ENCODE data around the gene CLUH.

- TF ChIP-seq EZH2 (IDR thresholded peaks at IDR 0.05; ENCODE audit: borderline replicate concordance, low read depth, low read length, severe bottlenecking) (no peak), CTCF (IDR thresholded peaks at IDR 0.05; ENCODE audit: extremely low read depth in 1 of 2, insufficient read depth in 1 of 2, low read depth in 1 of 2, low read length in 2 of 2) (no peak), JUN (IDR thresholded peaks at IDR 0.05; ENCODE audit: borderline replicate concordance, insufficient read depth, insufficient read length, low read depth) (no peak), MAX (IDR thresholded peaks at IDR 0.05; ENCODE audit: insufficient read depth, insufficient read length) (no peak), POLR2A (IDR thresholded peaks at IDR 0.05; ENCODE audit: low read depth, low read length) (no peak), MYC (IDR thresholded peaks at IDR 0.05; ENCODE audit: low read depth, low read length) (no peak), POLR2AphosphoS5 (IDR thresholded peaks at IDR 0.05; ENCODE audit: insufficient read depth, low read depth, low read length) (no peak), FOS (IDR thresholded peaks at IDR 0.05; ENCODE audit: borderline replicate concordance, insufficient read depth, low read length) (no peak), GATA2 (IDR thresholded peaks at IDR 0.05; ENCODE audit: insufficient read depth, insufficient read length, low read depth, low read length) (no peak)
These were observed 66.6 kb downstream of the CLUH start for GRCh38 chr17:2644971-2645370.
